Fibroblast of lung (primary cell): ENCODE measurements around the gene MRPL19. TPM values are rescaled to one million over a fixed set of nuclear protein-coding genes. Genes with fewer than 3 reads are reported as not detected.
A peak's percentile ranks its signal among the peaks of the same experiment; 100 is the strongest.
"Not testable (repeated sequence)": the region's sequence is repeated elsewhere in the genome, so short reads cannot be mapped to it uniquely, and the experiment has no call there.

Source experiments
- DNase-seq, 2 donors: peaks; one replicate each; pipeline versions ENCODE4 v3.0.0 to v3.0.0-alpha.2; 2010; ENCODE audit warnings: low read depth in 2 of 2
- H2AFZ ChIP-seq: 2 replicates; pipeline ENCODE4 v1.5.1; 2012; ENCODE audit warnings: low read length, control low read depth, inconsistent platforms
- H3K27ac ChIP-seq: 2 replicates; pipeline ENCODE4 v1.5.1; 2011; ENCODE audit warnings: low read length, control low read depth; ENCODE audit not compliant: insufficient read depth
- H3K27me3 ChIP-seq: 2 replicates; pipeline ENCODE4 v1.5.1; 2011; ENCODE audit warnings: mild to moderate bottlenecking, low read length; ENCODE audit not compliant: control insufficient read depth, insufficient read depth
- H3K36me3 ChIP-seq: 2 replicates; pipeline ENCODE4 v1.5.1; 2011; ENCODE audit warnings: low read length; ENCODE audit not compliant: control insufficient read depth, insufficient read depth
- H3K4me1 ChIP-seq: 2 replicates; pipeline ENCODE4 v1.5.1; 2011; ENCODE audit warnings: low read length; ENCODE audit not compliant: control insufficient read depth, insufficient read depth; ENCODE audit errors: extremely low read depth
- H3K4me2 ChIP-seq: 2 replicates; pipeline ENCODE4 v1.5.1; 2011; ENCODE audit warnings: low read length, control low read depth; ENCODE audit not compliant: insufficient read depth; ENCODE audit errors: extremely low read depth
- H3K4me3 ChIP-seq, 4 experiments: fragments of 200-600 bp in 1 of 4; sonication (generic) in 1 of 4; replicated peaks in 1 of 4; 2 replicates each; pipeline ENCODE4 v1.5.1; 2011 to 2016; ENCODE audit warnings: low read length in 4 of 4, low read depth in 3 of 4, mild to moderate bottlenecking in 3 of 4, control low read depth in 2 of 4, inconsistent platforms in 1 of 4, mixed read lengths in 1 of 4; ENCODE audit not compliant: insufficient read depth in 1 of 4; ENCODE audit errors: control extremely low read depth in 1 of 4
- H3K79me2 ChIP-seq: 2 replicates; pipeline ENCODE4 v1.5.1; 2012; ENCODE audit warnings: mild to moderate bottlenecking, low read length, inconsistent platforms; ENCODE audit not compliant: control insufficient read depth, insufficient read depth
- H3K9ac ChIP-seq: 2 replicates; pipeline ENCODE4 v1.5.1; 2011; ENCODE audit warnings: mild to moderate bottlenecking, low read length, control low read depth; ENCODE audit not compliant: insufficient read depth
- H3K9me3 ChIP-seq: 2 replicates; pipeline ENCODE4 v1.5.1; 2012; ENCODE audit warnings: low read depth, low read length; ENCODE audit not compliant: control insufficient read depth, insufficient read depth
- H4K20me1 ChIP-seq: 2 replicates; pipeline ENCODE4 v1.5.1; 2011; ENCODE audit warnings: low read length; ENCODE audit not compliant: control insufficient read depth, insufficient read depth; ENCODE audit errors: extremely low read depth
- CTCF ChIP-seq, 2 donors: IDR thresholded peaks in 1 of 2; conservative IDR thresholded peaks in 1 of 2; 1 replicate in 1 of 2; 2 replicates in 1 of 2; pipeline ENCODE4 v1.5.1; 2011 to 2012; ENCODE audit warnings: low read length in 2 of 2, control low read depth in 1 of 2, inconsistent platforms in 1 of 2, low read depth in 1 of 2, mild to moderate bottlenecking in 1 of 2
- EZH2 ChIP-seq: IDR thresholded peaks from 2 replicates; pipeline ENCODE4 v1.5.1; 2012; ENCODE audit warnings: low read length, control low read depth, mild to moderate bottlenecking; ENCODE audit errors: missing control alignments
- polyA plus RNA-seq, 2 donors: library from polyadenylated mRNA; depleted of rRNA in 1 of 2; stranded (reverse) in 1 of 2; unstranded in 1 of 2; fragments of >200 nt; gene quantifications; 2 replicates each; pipeline ENCODE4 v1.2.1, GENCODE V29; 2011 to 2012; ENCODE audit warnings: missing spikeins in 1 of 2
- total RNA-seq: library from RNA; depleted of rRNA; stranded (reverse); fragments of >200 nt; gene quantifications from 2 replicates; pipeline ENCODE4 v1.2.1, GENCODE V29; 2014

MRPL19 gene
- total and polyA plus RNA-seq, 2 donors (not counting 1 experiment from before 2014, with no cell fraction given) = 36.2 to 39.3 TPM

- Histone ChIP-seq H3K27me3 (no peaks in the 10 kb centered on the region), H3K79me2 (peaks cover 9% of the 10 kb centered on the region), H3K9ac (peak overlapping the region; percentile 83), H3K4me3 (peak overlapping the region; percentile 57 to 96 (median 78)), H2AFZ (peak overlapping the region; percentile 39), H4K20me1 (no peaks in the 10 kb centered on the region), H3K4me2 (peak overlapping the region; percentile 96), H3K4me1 (peaks cover 2% of the 10 kb centered on the region), H3K36me3 (no peaks in the 10 kb centered on the region), H3K27ac (peak overlapping the region; percentile 82), H3K9me3 (no peaks in the 10 kb centered on the region)
- no peak for DNase-seq
- TF ChIP-seq CTCF (conservative IDR thresholded peaks at IDR 0.05 in 1 of 2, IDR thresholded peaks at IDR 0.05 in 1 of 2; ENCODE audit: low read depth in 1 of 2, low read length in 2 of 2) (no peak), EZH2 (no peak)
Observed at GRCh38 chr2:75710220-75710576, 63.6 kb downstream of the MRPL19 start.

GRCh38 chr2:75710577-75711253 is 64.1 kb downstream of the MRPL19 start, which contains the start of gene GCFC2:
Gene GCFC2, minus strand, starts transcription at chr2:75710915. Its CDS starts 60 bp downstream, at chr2:75710855.
- H3K4me2 ChIP-seq = peak within 1 kb of the TSS; percentile 96
- no peaks in the 10 kb centered on the region for H3K9me3 ChIP-seq
- peaks cover 9% of the 10 kb centered on the region for H3K79me2 ChIP-seq
- H2AFZ ChIP-seq = peak within 1 kb of the TSS; percentile 99
- H3K4me1 ChIP-seq = peaks cover 2% of the 10 kb centered on the region
- no peaks in the 10 kb centered on the region for H3K27me3 ChIP-seq
- peak within 1 kb of the TSS; percentile 83 for H3K9ac ChIP-seq
- peak within 1 kb of the TSS; percentile 82 for H3K27ac ChIP-seq
- H3K4me3 ChIP-seq = peak within 1 kb of the TSS; percentile 57 to 96 (median 78)
- TF ChIP-seq EZH2 = no peak
- peak; percentile 25 to 27 for TF ChIP-seq CTCF (conservative IDR thresholded peaks at IDR 0.05 in 1 of 2, IDR thresholded peaks at IDR 0.05 in 1 of 2; ENCODE audit: low read depth in 1 of 2, low read length in 2 of 2)
- H3K36me3 ChIP-seq = no peaks in the 10 kb centered on the region
- DNase-seq = peak; percentile 87
- no peaks in the 10 kb centered on the region for H4K20me1 ChIP-seq

GRCh38 chr2:75711590-75711989 is 65.0 kb downstream of the MRPL19 start:
- DNase-seq, H4K20me1 ChIP-seq, H3K9ac ChIP-seq, H3K4me3 ChIP-seq, H3K27me3 ChIP-seq, H3K27ac ChIP-seq, H3K9me3 ChIP-seq, H3K36me3 ChIP-seq, H2AFZ ChIP-seq, H3K79me2 ChIP-seq, H3K4me1 ChIP-seq, H3K4me2 ChIP-seq: not testable (repeated sequence)
